ENCODE results near the gene WHAMM. TPM values are rescaled to one million over a fixed set of nuclear protein-coding genes. Genes with fewer than 3 reads are reported as not detected.

WHAMM gene
- total RNA-seq, 2 donors from 2014 or later: 12.5 to 13.5 TPM

DNA sequence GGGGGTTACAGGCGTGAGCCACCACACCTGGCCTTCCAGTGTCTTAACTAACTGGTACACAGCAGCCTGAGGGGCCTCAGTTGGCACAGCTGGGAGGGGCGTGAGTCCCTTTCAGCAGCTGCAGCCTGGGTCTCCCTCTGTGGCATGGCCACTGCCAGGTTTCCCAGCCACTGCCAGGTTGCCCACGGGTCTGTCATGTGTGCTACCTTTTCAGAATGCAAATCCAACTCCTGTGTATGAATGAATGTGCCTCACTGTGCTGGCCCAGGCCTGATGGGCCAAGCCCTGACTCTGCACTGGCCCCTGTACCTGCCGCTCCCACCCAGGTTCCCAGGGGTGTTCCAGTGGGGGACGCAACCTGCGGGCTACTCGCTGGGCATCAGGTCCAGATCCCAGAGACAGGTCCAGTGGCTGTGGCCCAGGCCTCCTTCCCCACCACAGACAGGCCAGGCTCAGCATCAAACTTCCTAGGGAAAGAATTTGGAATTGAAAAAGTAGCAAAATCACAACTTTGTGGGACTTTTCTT lies 26.0 kb downstream of the WHAMM start:
- Histone ChIP-seq H3K4me1 (replicated peaks) (no peaks in the 10 kb centered on the region), H3K27ac (no peak overlapping the region), H3K4me3 (no peak overlapping the region), H3K9me3 (no peaks in the 10 kb centered on the region), H3K27me3 (replicated peaks; ENCODE audit: insufficient read depth) (no peaks in the 10 kb centered on the region), H3K36me3 (peaks cover 0 to 30% of the 10 kb centered on the region in 2 donors)
- TF ChIP-seq POLR2A (IDR thresholded peaks at IDR 0.05): no peak
- TF ChIP-seq, protein P1, sequence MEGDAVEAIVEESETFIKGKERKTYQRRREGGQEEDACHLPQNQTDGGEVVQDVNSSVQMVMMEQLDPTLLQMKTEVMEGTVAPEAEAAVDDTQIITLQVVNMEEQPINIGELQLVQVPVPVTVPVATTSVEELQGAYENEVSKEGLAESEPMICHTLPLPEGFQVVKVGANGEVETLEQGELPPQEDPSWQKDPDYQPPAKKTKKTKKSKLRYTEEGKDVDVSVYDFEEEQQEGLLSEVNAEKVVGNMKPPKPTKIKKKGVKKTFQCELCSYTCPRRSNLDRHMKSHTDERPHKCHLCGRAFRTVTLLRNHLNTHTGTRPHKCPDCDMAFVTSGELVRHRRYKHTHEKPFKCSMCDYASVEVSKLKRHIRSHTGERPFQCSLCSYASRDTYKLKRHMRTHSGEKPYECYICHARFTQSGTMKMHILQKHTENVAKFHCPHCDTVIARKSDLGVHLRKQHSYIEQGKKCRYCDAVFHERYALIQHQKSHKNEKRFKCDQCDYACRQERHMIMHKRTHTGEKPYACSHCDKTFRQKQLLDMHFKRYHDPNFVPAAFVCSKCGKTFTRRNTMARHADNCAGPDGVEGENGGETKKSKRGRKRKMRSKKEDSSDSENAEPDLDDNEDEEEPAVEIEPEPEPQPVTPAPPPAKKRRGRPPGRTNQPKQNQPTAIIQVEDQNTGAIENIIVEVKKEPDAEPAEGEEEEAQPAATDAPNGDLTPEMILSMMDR (IDR thresholded peaks at IDR 0.05): no peak
- TF ChIP-seq POLR2AphosphoS5 (IDR thresholded peaks at IDR 0.05): no peak
- DNase-seq (ENCODE audit: low spot score): no peak
- WGBS: 97% methylated on average over 7 of the region's 7 CpGs
- intact Hi-C loops (cut with DNase I): no loop called here

DNA sequence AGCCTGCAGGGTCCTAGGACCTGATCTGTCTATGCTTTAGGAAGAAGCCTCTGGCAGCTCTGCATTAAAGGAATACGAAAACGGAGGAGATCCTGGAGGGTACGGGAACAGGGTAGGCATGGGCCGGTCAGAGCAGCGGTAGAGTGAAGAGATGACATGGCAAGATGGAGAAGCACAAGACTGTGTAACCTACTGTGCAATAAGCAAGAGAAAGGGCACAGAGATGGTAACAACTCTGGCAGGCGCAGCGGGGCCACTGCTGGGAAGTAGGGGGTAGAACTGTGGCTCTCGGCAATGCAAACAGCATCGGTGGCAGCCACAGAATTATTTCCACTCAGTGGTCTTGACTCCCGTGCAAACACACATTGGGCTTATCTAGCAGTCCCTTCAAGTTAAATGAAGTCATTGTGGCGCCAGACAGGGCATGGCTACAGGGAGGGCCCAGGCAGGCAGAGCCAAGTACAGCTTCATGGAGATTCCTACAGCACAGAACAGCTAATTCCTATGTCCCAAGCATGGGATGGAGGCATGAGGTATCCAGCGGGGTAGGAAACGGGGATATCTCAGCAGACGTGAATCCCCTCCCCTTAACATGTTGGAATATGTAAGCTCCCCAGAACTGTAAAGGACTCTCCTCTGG lies 28.8 kb downstream of the WHAMM start:
- Histone ChIP-seq H3K4me3 (no peak overlapping the region), H3K27me3 (replicated peaks; ENCODE audit: insufficient read depth) (no peaks in the 10 kb centered on the region), H3K27ac (no peak overlapping the region), H3K9me3 (no peaks in the 10 kb centered on the region), H3K36me3 (peaks cover 0 to 30% of the 10 kb centered on the region in 2 donors), H3K4me1 (replicated peaks) (no peaks in the 10 kb centered on the region)
- WGBS: 94% methylated on average over 14 of the region's 14 CpGs
- TF ChIP-seq, protein P1 (IDR thresholded peaks at IDR 0.05): no peak
- no peak for TF ChIP-seq POLR2AphosphoS5 (IDR thresholded peaks at IDR 0.05)
- TF ChIP-seq POLR2A (IDR thresholded peaks at IDR 0.05): no peak
- DNase-seq (ENCODE audit: low spot score): no peak
- intact Hi-C loops (cut with DNase I): no loop called here

DNA sequence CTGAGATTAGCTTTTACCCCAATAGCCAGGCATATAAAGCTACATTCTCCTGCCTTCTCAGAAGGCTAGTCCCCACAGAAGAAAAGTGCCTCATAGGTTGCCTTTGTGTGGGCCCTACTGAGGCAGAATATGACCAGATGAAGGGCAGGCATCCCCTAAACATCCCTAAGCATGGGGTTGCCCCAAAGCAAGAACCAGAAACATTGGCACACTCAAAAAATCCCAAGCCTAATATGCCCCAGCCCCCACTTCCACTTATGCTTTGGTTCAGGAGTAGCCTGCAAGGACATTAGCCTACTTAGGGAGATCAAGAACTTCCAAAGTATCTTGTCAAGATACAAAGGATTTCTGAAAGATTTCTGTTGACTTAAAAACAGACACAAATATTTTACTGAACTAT lies 29.7 kb downstream of the WHAMM start:
- intact Hi-C loops (cut with DNase I): no loop called here

DNA sequence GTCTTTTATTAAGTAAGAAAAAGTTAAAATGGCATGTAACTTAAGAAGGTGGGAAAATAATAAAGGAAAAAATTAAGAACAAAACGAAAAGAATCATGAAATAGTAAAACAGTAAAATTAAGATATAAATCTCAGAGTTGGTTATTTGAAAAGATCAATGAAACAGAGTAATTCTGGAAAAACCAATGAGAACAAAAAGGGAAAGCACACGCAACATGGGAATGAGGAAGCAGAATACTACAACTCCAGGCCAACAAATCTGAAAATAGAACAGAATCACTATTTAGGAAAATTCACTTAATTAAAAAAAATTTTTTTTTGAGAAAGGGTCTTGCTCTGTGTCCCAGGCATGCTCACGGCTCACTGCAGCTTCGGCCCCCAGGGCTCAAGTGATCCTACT lies 30.7 kb downstream of the WHAMM start:
- Histone ChIP-seq H3K4me1 (replicated peaks) (no peaks in the 10 kb centered on the region), H3K27ac (no peak overlapping the region), H3K27me3 (replicated peaks; ENCODE audit: insufficient read depth) (no peaks in the 10 kb centered on the region), H3K9me3 (no peaks in the 10 kb centered on the region), H3K4me3 (no peak overlapping the region), H3K36me3 (peaks cover 0 to 16% of the 10 kb centered on the region in 2 donors)
- TF ChIP-seq POLR2A (IDR thresholded peaks at IDR 0.05): no peak
- no peak for TF ChIP-seq POLR2AphosphoS5 (IDR thresholded peaks at IDR 0.05)
- TF ChIP-seq, protein P1 (IDR thresholded peaks at IDR 0.05): no peak
- 96% methylated on average over 4 of the region's 4 CpGs for WGBS
- intact Hi-C loops (cut with DNase I): no loop called here
- DNase-seq (ENCODE audit: low spot score): no peak

More for the DNA sequence above, 29.7 kb downstream of the WHAMM start:
- no peak overlapping the region for H3K4me3 ChIP-seq
- no peak overlapping the region for H3K27ac ChIP-seq
- H3K27me3 ChIP-seq (replicated peaks; ENCODE audit: insufficient read depth): no peaks in the 10 kb centered on the region
- no peaks in the 10 kb centered on the region for H3K9me3 ChIP-seq
- DNase-seq (ENCODE audit: low spot score): no peak
- no peaks in the 10 kb centered on the region for H3K4me1 ChIP-seq (replicated peaks)
- no peak for TF ChIP-seq POLR2A (IDR thresholded peaks at IDR 0.05)
- TF ChIP-seq, protein P1 (IDR thresholded peaks at IDR 0.05): no peak
- TF ChIP-seq POLR2AphosphoS5 (IDR thresholded peaks at IDR 0.05): no peak
- peaks cover 0 to 24% of the 10 kb centered on the region in 2 donors for H3K36me3 ChIP-seq

DNA sequence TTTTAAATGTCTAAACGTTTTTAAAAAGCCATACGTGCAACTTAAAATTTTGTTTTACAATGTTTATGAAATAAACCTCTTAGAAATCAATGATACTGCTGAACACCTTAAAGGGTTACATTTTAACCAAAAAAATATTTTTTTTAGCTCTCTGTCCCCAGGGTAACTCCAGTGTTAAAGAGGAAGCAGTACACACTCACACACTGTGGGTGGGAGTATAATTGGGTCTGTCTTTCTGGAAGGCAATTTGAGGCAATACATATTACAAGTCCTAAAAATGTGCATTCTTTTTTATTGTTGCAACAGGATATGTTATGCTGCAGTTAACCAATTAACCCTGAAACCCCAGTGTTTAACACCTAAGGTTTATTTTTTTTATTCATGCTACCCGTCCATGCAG lies 34.1 kb downstream of the WHAMM start:
- Histone ChIP-seq H3K4me3 (no peak overlapping the region), H3K27ac (no peak overlapping the region), H3K27me3 (replicated peaks; ENCODE audit: insufficient read depth) (no peaks in the 10 kb centered on the region), H3K4me1 (replicated peaks) (peaks cover 5% of the 10 kb centered on the region), H3K9me3 (no peaks in the 10 kb centered on the region), H3K36me3 (no peaks in the 10 kb centered on the region)
- WGBS: 91% methylated on average over 3 of the region's 3 CpGs
- TF ChIP-seq, protein P1 (IDR thresholded peaks at IDR 0.05): no peak
- no peak for TF ChIP-seq POLR2A (IDR thresholded peaks at IDR 0.05)
- no peak for TF ChIP-seq POLR2AphosphoS5 (IDR thresholded peaks at IDR 0.05)
- intact Hi-C loops (cut with DNase I): no loop called here
- DNase-seq (ENCODE audit: low spot score): no peak

All from prostate gland (tissue), 2 donors.